HT-29 (cell line): ENCODE measurements around the gene RRP12. TPM values are rescaled to one million over a fixed set of nuclear protein-coding genes. Genes with fewer than 3 reads are reported as not detected.

ENCODE experiments used
- DNase-seq: peaks from one replicate; pipeline ENCODE4 v3.0.0-alpha.2; 2015; ENCODE audit warnings: low spot score
- small RNA-seq: library from RNA; depleted of rRNA; stranded (forward); fragments of <200 nt; gene quantifications from one replicate; pipeline ENCODE3, GENCODE V24; 2014
- total RNA-seq: library from RNA; depleted of rRNA; stranded (reverse); fragments of >200 nt; shearing (Covaris generic); gene quantifications from 2 replicates; pipeline ENCODE4 v1.2.3, GENCODE V29; 2014; rRNA removed

The RRP12 gene
- total RNA-seq, 1 experiment from 2014 or later: 67.7 TPM

DNA sequence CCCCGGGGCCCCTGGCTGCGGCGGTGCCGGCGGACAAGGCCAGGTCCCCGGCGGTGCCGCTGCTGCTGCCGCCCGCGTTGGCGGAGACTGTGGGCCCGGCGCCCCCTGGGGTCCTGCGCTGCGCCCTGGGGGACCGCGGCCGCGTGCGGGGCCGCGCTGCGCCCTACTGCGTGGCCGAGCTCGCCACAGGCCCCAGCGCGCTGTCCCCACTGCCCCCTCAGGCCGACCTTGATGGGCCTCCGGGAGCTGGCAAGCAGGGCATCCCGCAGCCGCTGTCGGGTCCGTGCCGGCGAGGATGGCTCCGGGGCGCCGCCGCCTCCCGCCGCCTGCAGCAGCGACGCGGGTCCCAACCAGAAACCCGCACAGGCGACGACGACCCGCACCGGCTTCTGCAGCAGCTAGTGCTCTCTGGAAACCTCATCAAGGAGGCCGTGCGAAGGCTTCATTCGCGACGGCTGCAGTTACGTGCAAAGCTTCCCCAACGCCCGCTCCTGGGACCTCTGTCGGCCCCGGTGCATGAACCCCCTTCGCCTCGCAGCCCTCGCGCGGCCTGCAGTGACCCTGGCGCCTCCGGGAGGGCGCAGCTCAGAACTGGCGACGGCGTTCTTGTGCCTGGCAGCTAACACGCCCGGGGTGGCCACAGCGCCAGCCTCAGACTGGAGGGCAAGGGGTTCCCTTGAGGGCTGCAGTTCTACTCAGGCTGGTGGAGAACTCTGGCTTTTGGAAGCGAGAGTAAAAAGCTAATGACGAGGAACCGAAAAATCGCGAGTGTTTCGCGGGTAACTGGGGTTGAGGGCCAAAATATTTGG, 81.3 kb downstream of the RRP12 start:
- DNase-seq: peak; percentile 57

DNA sequence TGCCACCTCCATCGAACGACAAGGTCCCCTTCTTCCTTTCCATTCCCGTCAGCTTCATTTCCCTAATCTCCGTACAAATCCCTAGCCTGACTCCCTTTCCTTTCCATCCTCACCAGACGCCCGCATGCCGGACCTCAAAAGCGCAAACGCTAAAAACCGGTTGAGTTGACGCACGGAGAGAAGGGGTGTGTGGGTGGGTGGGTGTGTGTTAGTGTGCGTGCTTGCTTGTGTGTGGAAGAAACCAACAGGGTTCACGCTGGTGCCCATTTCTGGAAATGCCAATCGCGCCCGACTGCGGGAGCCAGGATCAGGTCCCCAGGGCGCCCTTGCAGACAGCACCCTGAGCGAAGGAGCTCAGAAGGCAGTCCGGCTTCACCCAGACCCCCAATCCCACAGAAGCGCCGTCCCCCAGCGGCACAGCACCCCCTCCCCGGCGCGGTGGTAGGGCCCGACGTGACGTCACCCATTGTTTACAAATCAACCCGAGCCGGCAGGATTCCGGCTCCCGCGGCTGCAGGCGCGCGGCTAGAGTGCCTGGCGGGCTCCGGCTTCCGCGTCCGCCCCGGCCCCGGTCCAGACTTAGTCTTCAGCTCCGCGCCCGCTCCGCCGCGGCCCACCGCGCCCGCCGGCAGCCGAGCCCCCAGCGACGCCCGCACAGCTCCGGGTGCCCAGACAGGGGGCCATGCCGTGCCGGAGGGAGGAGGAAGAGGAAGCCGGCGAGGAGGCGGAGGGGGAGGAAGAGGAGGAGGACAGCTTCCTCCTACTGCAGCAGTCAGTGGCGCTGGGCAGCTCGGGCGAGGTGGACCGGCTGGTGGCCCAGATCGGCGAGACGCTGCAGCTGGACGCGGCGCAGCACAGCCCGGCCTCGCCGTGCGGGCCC, 82.1 kb downstream of the RRP12 start, which contains the start of gene FRAT1:
Gene FRAT1, plus strand, starts transcription at position 500 of the 880 bp plus-strand sequence. Its CDS starts 183 bp downstream, at position 683.
- peak; percentile 87 for DNase-seq

DNA sequence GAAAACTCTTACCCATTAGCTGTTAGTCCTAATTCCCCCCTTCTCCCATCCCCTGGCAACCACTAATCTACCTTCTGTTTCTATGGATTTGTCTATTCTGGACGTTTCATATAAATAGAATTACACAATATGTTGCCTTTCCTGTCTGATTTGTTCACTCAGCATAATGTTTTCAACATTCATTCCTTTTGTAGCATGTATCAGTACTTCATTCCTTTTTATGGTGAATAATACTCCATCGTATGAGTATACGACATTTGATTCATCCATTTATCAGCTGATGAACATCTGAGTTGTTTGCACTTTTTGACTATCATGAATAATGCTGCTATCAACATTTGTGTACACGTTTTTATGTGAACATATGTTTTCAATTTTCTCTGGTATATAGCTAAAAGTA, 86.5 kb downstream of the RRP12 start:
- no peak for DNase-seq

DNA sequence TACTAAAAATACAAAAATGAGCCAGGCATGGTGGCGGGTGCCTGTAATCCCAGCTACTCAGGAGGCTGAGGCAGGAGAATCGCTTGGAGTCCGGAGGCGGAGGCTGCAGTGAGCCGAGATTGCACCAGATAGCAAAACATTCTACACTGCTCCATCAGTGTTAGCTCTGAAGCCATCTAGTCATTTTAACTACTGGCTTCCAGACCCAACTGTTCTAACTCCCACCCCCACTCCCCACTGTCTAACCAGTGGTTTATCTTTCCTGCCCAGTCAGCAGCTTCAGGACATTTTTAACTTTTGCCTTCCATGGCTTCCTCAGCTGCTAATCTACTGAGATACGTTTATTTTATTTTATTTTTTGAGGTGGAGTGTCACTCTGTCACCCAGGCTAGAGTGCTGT, 88.2 kb downstream of the RRP12 start:
- DNase-seq: no peak

DNA sequence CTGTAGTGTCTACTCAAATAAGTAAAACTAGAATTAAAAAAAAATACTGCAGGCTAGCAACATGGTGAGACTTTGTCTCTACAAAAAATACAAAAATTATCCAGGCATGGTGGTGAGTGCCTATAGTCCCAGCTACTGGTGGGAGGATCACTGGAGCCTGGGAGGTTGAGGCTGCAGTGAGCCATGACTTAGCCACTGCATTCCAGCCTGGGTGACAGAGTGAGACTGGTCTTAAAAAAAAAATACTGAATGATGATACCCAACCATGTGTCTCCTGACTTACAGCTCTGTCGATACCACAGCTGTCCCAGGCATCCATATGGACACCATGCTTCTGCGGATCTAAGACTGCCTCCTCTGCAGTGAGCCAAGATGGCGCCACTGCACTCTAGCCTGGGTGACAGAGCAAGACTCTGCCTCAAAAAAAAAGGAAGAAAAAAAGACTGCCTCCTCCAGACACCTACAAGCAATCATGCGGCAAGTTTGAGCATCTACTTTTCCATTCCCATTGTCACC, 90.0 kb downstream of the RRP12 start:
- no peak for DNase-seq

DNA sequence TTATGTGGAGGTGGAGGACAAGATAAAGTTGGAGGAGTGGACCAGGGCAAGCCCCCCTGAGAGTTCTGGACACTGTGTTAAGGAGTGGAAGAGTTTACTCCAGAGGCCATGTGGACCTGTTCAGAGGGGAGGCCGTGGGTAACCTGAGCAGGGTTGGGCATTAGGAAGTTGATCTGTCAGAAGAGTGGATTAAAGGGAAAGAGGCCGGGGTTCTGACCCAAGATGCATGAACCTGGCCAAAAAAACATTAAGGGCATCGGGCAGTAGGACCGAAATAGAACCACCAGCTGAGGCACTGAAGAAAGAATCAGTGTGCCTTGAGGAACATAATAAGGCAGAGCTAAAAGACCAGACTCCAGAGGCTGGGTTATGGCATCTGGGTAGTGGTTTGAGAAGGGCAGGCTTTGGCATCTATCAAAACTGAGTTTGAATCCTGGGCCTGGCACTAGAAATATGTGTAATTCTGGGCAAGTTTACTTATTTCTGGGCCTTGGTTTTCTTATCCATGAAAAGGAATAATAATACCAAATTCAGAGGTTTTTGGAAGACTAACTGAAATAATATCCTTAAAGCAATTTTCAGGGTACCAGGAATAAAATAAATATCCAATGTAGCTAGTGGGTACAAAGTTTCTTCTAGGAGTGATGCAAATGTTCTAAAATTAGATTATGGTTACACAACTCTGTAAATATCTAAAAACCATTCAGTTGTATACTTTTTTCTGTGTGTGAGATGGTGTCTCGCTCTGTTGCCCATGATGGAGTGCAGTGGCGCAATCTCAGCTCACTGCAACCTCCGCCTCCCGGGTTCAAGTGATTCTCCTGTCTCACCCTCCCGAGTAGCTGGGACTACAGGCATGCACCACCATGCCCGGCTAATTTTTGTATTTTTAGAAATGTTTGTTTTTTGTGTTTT, 93.0 kb downstream of the RRP12 start:
- DNase-seq: no peak

DNA sequence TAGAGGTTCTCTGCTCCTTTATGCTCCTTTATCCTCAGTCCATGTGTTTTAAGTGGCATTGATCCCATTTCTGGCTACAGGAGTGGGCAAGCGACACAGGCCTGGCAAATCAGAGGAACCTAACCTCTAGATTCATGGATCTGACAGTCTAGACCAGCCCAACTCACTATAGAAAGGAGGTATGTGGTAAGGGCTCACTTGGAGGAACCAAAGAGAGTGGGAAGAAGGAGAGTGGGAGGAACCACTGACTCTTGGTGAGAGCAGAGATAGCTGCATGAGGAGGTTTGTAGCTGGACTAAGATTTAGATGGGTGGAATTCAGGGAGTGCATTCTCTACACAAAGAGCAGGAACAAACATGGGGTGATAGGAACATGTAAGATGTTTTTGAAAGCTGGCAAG, 93.7 kb downstream of the RRP12 start:
- DNase-seq: no peak

Small RNAs within 50 kb of the gene (small RNA-seq; reads per million reads assigned to genes)
- not detected for gene RF00019

Other genes with a start within 250 kb of the RRP12 start
- gene SLIT1, start 215.4 kb downstream of the RRP12 start, total RNA-seq: under 0.01 TPM in 1 of 2 replicates, not detected in the other
- gene ARHGAP19, start 108.7 kb downstream of the RRP12 start, total RNA-seq: 4.6 and 5.2 TPM in 2 replicates
- 3.7 and 5.8 TPM in 2 replicates for gene FRAT1, start 82.1 kb downstream of the RRP12 start, total RNA-seq
- 29.1 and 30.3 TPM in 2 replicates for gene FRAT2, start 66.6 kb downstream of the RRP12 start, total RNA-seq
- 362 and 400 TPM in 2 replicates for gene PGAM1, start 24.9 kb upstream of the RRP12 start, total RNA-seq
- gene EXOSC1, start 44.7 kb upstream of the RRP12 start, total RNA-seq: 35.6 and 44.3 TPM in 2 replicates
- 43.8 and 48.4 TPM in 2 replicates for gene ZDHHC16, start 44.8 kb upstream of the RRP12 start, total RNA-seq
- 78.7 and 103 TPM in 2 replicates for gene MMS19, start 97.1 kb upstream of the RRP12 start, total RNA-seq
- 21.2 and 23.5 TPM in 2 replicates for gene UBTD1, start 97.6 kb upstream of the RRP12 start, total RNA-seq
- gene ANKRD2, start 171.4 kb upstream of the RRP12 start, total RNA-seq: 0.23 TPM in 1 of 2 replicates, not detected in the other
- 0.26 and 0.36 TPM in 2 replicates for gene HOGA1, start 183.0 kb upstream of the RRP12 start, total RNA-seq
- gene C10orf62, start 188.4 kb upstream of the RRP12 start, total RNA-seq: not detected in 2 replicates
- gene MORN4, start 232.2 kb upstream of the RRP12 start, total RNA-seq: 0.29 and 1.2 TPM in 2 replicates
- 10.4 and 11.2 TPM in 2 replicates for gene PI4K2A, start 239.3 kb upstream of the RRP12 start, total RNA-seq